Heart left ventricle (tissue), 16 donors: Measurements from ENCODE around the gene CD34. TPM values are rescaled to one million over a fixed set of nuclear protein-coding genes. Genes with fewer than 3 reads are reported as not detected.

Experiments used
- ATAC-seq, 4 donors: fragments of 200-7000 bp; cut with Tn5 transposase; one replicate each; pipeline ENCODE4 v1.9.1; 2020 to 2022; ENCODE audit warnings: moderate library complexity in 4 of 4, mild to moderate bottlenecking in 3 of 4, moderate number of reproducible peaks in 1 of 4
- DNase-seq, 5 donors: peaks; one replicate each; pipeline ENCODE4 v3.0.0-alpha.2; 2020
- H3K27ac ChIP-seq, 12 donors: fragments of 200-600 bp; sonication (generic) in 4 of 12; one replicate each; pipeline versions ENCODE4 v1.5.0 to v1.8.0; 2016 to 2022; ENCODE audit warnings: mild to moderate bottlenecking in 2 of 12
- H3K27me3 ChIP-seq, 9 donors: fragments of 200-600 bp; sonication (generic) in 2 of 9; one replicate each; pipeline versions ENCODE4 v1.5.1 to v1.8.0; 2016 to 2022; ENCODE audit warnings: mild to moderate bottlenecking in 3 of 9
- H3K36me3 ChIP-seq, 9 donors: fragments of 200-600 bp; sonication (generic) in 2 of 9; one replicate each; pipeline versions ENCODE4 v1.5.0 to v1.8.0; 2018 to 2022; ENCODE audit warnings: mild to moderate bottlenecking in 2 of 9
- H3K4me1 ChIP-seq, 12 donors: fragments of 200-600 bp; sonication (generic) in 4 of 12; one replicate each; pipeline versions ENCODE4 v1.5.0 to v1.8.0; 2016 to 2022; ENCODE audit warnings: mild to moderate bottlenecking in 3 of 12
- H3K4me3 ChIP-seq, 12 donors: fragments of 200-600 bp; sonication (generic) in 4 of 12; one replicate each; pipeline versions ENCODE4 v1.5.0 to v1.8.0; 2017 to 2022; ENCODE audit warnings: mild to moderate bottlenecking in 9 of 12, moderate library complexity in 4 of 12
- H3K9me3 ChIP-seq, 12 donors: fragments of 200-600 bp; sonication (generic) in 4 of 12; one replicate each; pipeline versions ENCODE4 v1.5.0 to v1.8.0; 2016 to 2022; ENCODE audit warnings: mild to moderate bottlenecking in 1 of 12
- POLR2A ChIP-seq, 2 donors: fragments of 450-650 bp; IDR thresholded peaks; one replicate each; pipeline ENCODE4 v1.6.1; 2017; ENCODE audit warnings: antibody characterized with exemption in 2 of 2, mild to moderate bottlenecking in 2 of 2, moderate library complexity in 2 of 2
- WGBS, 4 donors: extraction: QIAGEN DNeasy Blood & Tissue Kit in 2 of 4; methylation state at CpG; one replicate each; pipeline versions ENCODE4 v1.1.5 to v1.1.7; 2013 to 2018; 5-methylcytosine and 5-hydroxymethylcytosine counted together
- intact Hi-C, 10 donors: fragments of 100-400 bp; cut with DNase I; formaldehyde crosslinking; loops; one replicate each; pipeline versions ENCODE4 v1.11.1 to v1.14.2; 2022
- polyA plus RNA-seq, 2 donors: library from polyadenylated mRNA; stranded (reverse); fragments of 200-250 nt; gene quantifications; one replicate each; pipeline ENCODE4 v1.2.3, GENCODE V29; 2013
- total RNA-seq, 9 donors: library from RNA; depleted of rRNA in 2 of 9; stranded (reverse); fragments of >200 nt in 2 of 9; fragmentation: NEBNext Ultra II Directional in 3 of 9; extraction: Animal tissue kit (Norgen Biotek cat#: 25700) in 3 of 9; gene quantifications; one replicate each; pipeline versions ENCODE4 v1.1.0 to v1.2.4, GENCODE V29; 2016 to 2023
- TF ChIP-seq, protein P1 (sequence below), 12 donors: fragments of 200-600 bp; sonication (generic) in 4 of 12; IDR thresholded peaks; one replicate each; pipeline versions ENCODE4 v1.5.0 to v1.8.0; 2018 to 2022; ENCODE audit warnings: antibody characterized with exemption in 12 of 12, mild to moderate bottlenecking in 5 of 12
- donor health status: ischemic (EF 13 %, LVEDD 7.1; RV severe dilation, severe dysfunction).
- donor health status: healthy with polysubstance abuse.
- donor health status: DM: no; HTN: yes; CAD: no.
- donor health status: DM: no; HTN: no; CAD: no.
- donor health status: ischemic (EF 25% LVEDD 6.9; RV normal size, moderate dysfunction).
- donor health status: ischemic (EF 25% LVEDD 5.7; RV mildly dilated, moderate dysfunction).
- donor health status: healthy.
- donor health status: DM: yes; HTN: yes; CAD: no.
- donor health status: ischemic (EF 35%, LVEDD 5.7; RV mildly dilated, moderate dysfunction).
- donor health status: nonischemic (EF 11% LVEDD 7.7; RV severe dilation, severe dysfunction).
- donor health status: DM: yes; HTN: yes; CAD: no.
- donor health status: PGD.
- donor health status: ischemic (EF 29% LVEDD 5.4; RV normal size, mild dysfunction).
- donor health status: nonischemic (EF 23%, LVEDD 6.1; RV moderate dilation, normal function).

Gene CD34
- total and polyA plus RNA-seq, 11 donors = 37.4 to 103 (median 63.0) TPM

- WGBS, 4 donors = 19 to 35% (median 22%) methylated on average over 7 of the region's 7 CpGs
- DNase-seq = peak in 2 of 5 donors; percentile 42 to 44
- intact Hi-C loops = loop anchor here in 5 of 10 donors (1.0 to 5.0 kb wide), 3 partner anchors 18 to 39 kb away; no protein-coding TSS in a partner anchor
- peak in 3 of 4 donors; percentile 25 to 39 (median 32) for ATAC-seq
- Histone ChIP-seq H3K9me3 (no peaks in the 10 kb centered on the region), H3K27me3 (no peaks in the 10 kb centered on the region), H3K27ac (peak overlapping the region; percentile 8 to 88 (median 82)), H3K4me3 (no peak overlapping the region), H3K4me1 (peaks cover 30 to 75% (median 71%) of the 10 kb centered on the region in 12 donors), H3K36me3 (no peaks in the 10 kb centered on the region)
- TF ChIP-seq, protein P1, sequence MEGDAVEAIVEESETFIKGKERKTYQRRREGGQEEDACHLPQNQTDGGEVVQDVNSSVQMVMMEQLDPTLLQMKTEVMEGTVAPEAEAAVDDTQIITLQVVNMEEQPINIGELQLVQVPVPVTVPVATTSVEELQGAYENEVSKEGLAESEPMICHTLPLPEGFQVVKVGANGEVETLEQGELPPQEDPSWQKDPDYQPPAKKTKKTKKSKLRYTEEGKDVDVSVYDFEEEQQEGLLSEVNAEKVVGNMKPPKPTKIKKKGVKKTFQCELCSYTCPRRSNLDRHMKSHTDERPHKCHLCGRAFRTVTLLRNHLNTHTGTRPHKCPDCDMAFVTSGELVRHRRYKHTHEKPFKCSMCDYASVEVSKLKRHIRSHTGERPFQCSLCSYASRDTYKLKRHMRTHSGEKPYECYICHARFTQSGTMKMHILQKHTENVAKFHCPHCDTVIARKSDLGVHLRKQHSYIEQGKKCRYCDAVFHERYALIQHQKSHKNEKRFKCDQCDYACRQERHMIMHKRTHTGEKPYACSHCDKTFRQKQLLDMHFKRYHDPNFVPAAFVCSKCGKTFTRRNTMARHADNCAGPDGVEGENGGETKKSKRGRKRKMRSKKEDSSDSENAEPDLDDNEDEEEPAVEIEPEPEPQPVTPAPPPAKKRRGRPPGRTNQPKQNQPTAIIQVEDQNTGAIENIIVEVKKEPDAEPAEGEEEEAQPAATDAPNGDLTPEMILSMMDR (IDR thresholded peaks at IDR 0.05) = peak in 1 of 12 donors; percentile 18
- TF ChIP-seq POLR2A (IDR thresholded peaks at IDR 0.05) = no peak
Measured at GRCh38 chr1:207923561-207923960, 12.6 kb upstream of the CD34 start.

GRCh38 chr1:207923121-207923520 is 12.2 kb upstream of the CD34 start:
- ATAC-seq = peak in 2 of 4 donors; percentile 1 to 2
- Histone ChIP-seq H3K4me1 (peaks cover 30 to 80% (median 75%) of the 10 kb centered on the region in 12 donors), H3K36me3 (no peaks in the 10 kb centered on the region), H3K9me3 (no peaks in the 10 kb centered on the region), H3K27ac (peak overlapping the region; percentile 8 to 88 (median 82)), H3K27me3 (no peaks in the 10 kb centered on the region), H3K4me3 (no peak overlapping the region)
- WGBS, 4 donors = 45 to 62% (median 52%) methylated on average over 5 of the region's 5 CpGs
- DNase-seq = no peak
- no peak for TF ChIP-seq POLR2A (IDR thresholded peaks at IDR 0.05)
- TF ChIP-seq, protein P1 (IDR thresholded peaks at IDR 0.05) = no peak
- intact Hi-C loops = loop anchor here in 5 of 10 donors (1.0 to 5.0 kb wide), 3 partner anchors 18 to 40 kb away; no protein-coding TSS in a partner anchor

- H3K27me3 ChIP-seq = no peaks in the 10 kb centered on the region
- DNase-seq (peak; percentile 80 to 87 (median 81)), ATAC-seq (peak; percentile 81 to 93 (median 88))
- peaks cover 30 to 85% (median 80%) of the 10 kb centered on the region in 12 donors for H3K4me1 ChIP-seq
- 0 to 12% (median 4%) methylated on average over 5 to 8 of the region's 8 CpGs for WGBS, 4 donors
- H3K9me3 ChIP-seq = no peaks in the 10 kb centered on the region
- H3K4me3 ChIP-seq = no peak overlapping the region
- TF ChIP-seq, protein P1 (IDR thresholded peaks at IDR 0.05) = no peak
- TF ChIP-seq POLR2A (IDR thresholded peaks at IDR 0.05) = no peak
- H3K27ac ChIP-seq = peak overlapping the region; percentile 8 to 88 (median 82)
- intact Hi-C loops = loop anchor here in 5 of 10 donors (1.0 to 5.0 kb wide), 3 partner anchors 35 to 40 kb away; no protein-coding TSS in a partner anchor
- H3K36me3 ChIP-seq = no peaks in the 10 kb centered on the region
Measured at GRCh38 chr1:207922554-207922953, 11.6 kb upstream of the CD34 start.

DNA sequence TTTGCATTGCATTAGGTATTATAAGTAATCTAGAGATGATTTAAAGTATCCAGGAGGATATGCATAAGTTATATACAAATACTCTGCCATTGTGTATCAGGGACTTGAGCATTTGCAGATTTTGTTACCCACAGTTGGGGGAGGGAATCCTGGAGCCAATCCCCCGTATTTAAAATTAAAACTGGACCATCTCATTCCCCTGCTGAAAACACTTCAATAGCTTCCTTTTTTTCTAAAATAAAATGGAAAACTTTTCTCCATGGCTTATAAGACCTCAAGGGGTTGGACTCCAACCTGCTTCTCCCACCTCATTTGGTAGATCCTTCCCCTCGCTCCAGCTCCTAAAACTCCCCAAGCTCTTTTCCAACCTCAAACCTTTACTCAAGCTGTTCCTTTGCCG is 10.4 kb upstream of the CD34 start:
- intact Hi-C loops = loop anchor here in 2 of 10 donors (5.0 kb wide), 1 partner anchor 36 kb away; no protein-coding TSS in a partner anchor
- Histone ChIP-seq H3K4me3 (no peak overlapping the region), H3K27me3 (no peaks in the 10 kb centered on the region), H3K4me1 (peaks cover 30 to 95% (median 82%) of the 10 kb centered on the region in 12 donors), H3K36me3 (no peaks in the 10 kb centered on the region), H3K27ac (peak overlapping the region in 7 of 12 donors; percentile 1 to 88 (median 80)), H3K9me3 (no peaks in the 10 kb centered on the region)
- WGBS, 4 donors = 79 to 84% (median 81%) methylated on average over 3 of the region's 3 CpGs
- ATAC-seq (no peak), DNase-seq (no peak)
- TF ChIP-seq POLR2A (IDR thresholded peaks at IDR 0.05) = no peak
- TF ChIP-seq, protein P1 (IDR thresholded peaks at IDR 0.05) = no peak
